GM21717 (cell line): ENCODE measurements around the gene FRY.

Experiments
- ATAC-seq: cut with Tn5 transposase; IDR thresholded peaks from one replicate; pipeline ENCODE4 v1.9.1; 2021; ENCODE audit warnings: mild to moderate bottlenecking, moderate library complexity; ENCODE audit not compliant: unreplicated experiment

Gene FRY

GRCh38 chr13:32347651-32348050 lies 316.1 kb downstream of the FRY start:
- no peak for ATAC-seq
